ENCODE data around the gene JPH3. TPM values are rescaled to one million over a fixed set of nuclear protein-coding genes. Genes with fewer than 3 reads are reported as not detected.
A peak's percentile ranks its signal among the peaks of the same experiment; 100 is the strongest.

The JPH3 gene
- total and polyA plus RNA-seq, 2 experiments from 2014 or later = 1.8 to 4.8 TPM

DNA sequence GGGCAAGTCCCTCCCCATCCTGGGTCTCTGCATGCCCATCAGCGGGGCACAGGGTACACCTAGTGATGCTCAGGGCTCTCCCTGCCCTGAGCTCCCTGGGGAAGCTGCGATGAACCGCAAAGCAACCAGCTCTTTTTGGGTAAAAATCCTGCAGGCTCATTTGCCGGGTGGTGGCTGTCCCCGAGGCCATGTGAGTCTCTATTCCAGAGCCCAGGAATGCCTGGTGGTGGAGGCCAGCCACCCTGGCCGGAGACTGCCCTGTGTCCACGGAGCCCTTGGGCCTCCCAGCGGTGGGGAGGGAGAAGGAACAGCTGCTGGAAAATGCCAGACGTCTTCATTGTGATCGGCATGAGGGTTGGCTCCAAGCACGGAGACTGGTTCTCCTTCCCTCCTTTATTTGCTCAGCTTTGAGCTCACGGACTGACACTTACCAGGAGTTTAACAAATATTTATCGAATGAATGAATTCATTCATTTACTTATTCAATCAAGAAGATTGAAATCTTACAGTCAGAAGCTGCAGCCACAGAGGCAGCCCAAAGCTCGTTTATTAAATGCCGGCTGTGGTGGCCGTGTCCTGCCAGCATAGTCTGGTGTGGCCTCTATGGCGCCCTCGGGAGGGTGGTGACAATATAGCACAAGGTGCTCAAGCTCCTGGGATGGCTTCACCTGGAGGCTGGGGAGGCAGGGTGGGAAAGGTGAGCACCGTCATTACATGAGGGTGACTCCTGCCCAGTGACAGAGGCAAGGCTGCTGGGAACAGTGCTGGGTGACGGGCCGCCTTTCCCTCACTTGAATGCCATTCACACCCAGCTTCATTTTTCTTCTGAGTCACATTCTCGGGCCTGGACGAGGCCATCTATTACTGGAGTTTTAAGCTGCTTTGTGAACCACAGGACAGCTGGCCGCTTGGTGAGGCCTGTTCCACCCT, 31.1 kb upstream of the JPH3 start:
- Histone ChIP-seq H3K4me1 (ENCODE audit: insufficient read depth) (peaks cover 5% of the 10 kb centered on the region), H3K9me2 (replicated peaks; ENCODE audit: insufficient read depth) (no peaks in the 10 kb centered on the region), H3K27me3 (no peaks in the 10 kb centered on the region), H3K4me3 (no peak overlapping the region), H3K79me2 (no peaks in the 10 kb centered on the region), H3K27ac (no peak overlapping the region), H2AFZ (no peak overlapping the region), H3K36me3 (replicated peaks; ENCODE audit: insufficient read depth, low read depth) (no peaks in the 10 kb centered on the region), H4K20me1 (ENCODE audit: insufficient read depth, poor library complexity, severe bottlenecking) (no peaks in the 10 kb centered on the region), H3K4me2 (peak overlapping the region; percentile 25), H3K9me3 (ENCODE audit: low read depth) (no peaks in the 10 kb centered on the region)
- 45% methylated on average over 24 of the region's 24 CpGs for WGBS (ENCODE audit: low lambda C conversion rate, missing lambda C conversion rate)
- TF ChIP-seq, protein P1, sequence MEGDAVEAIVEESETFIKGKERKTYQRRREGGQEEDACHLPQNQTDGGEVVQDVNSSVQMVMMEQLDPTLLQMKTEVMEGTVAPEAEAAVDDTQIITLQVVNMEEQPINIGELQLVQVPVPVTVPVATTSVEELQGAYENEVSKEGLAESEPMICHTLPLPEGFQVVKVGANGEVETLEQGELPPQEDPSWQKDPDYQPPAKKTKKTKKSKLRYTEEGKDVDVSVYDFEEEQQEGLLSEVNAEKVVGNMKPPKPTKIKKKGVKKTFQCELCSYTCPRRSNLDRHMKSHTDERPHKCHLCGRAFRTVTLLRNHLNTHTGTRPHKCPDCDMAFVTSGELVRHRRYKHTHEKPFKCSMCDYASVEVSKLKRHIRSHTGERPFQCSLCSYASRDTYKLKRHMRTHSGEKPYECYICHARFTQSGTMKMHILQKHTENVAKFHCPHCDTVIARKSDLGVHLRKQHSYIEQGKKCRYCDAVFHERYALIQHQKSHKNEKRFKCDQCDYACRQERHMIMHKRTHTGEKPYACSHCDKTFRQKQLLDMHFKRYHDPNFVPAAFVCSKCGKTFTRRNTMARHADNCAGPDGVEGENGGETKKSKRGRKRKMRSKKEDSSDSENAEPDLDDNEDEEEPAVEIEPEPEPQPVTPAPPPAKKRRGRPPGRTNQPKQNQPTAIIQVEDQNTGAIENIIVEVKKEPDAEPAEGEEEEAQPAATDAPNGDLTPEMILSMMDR (IDR thresholded peaks at IDR 0.05; ENCODE audit: poor library complexity) = peak; percentile 49
- TF ChIP-seq EZH2phosphoT487 (IDR thresholded peaks at IDR 0.05; ENCODE audit: low read depth, severe bottlenecking, unreplicated experiment) = no peak
- peak; percentile 78 for DNase-seq (ENCODE audit: low spot score)

DNA sequence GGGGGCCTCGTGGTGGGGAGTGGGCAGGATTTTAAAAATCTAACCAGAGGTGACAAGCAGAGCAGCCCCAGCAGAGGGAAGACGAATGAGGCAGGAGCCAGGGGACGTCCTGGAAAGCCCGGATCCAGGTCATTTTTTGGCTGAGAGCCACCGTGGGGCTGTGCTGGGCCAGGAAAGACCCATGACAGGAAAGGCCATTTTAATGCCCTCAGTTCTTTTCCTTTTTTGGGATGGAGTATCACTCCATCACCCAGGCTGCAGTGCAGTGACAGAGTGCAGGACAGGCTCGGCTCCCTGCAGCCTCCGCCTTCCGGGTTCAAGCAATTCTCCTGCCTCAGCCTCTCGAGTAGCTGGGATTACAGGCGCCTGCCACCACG, 30.5 kb upstream of the JPH3 start:
- WGBS (ENCODE audit: low lambda C conversion rate, missing lambda C conversion rate) = 83% methylated on average over 11 of the region's 11 CpGs
- Histone ChIP-seq H3K27ac (no peak overlapping the region), H2AFZ (no peak overlapping the region), H3K9me2 (replicated peaks; ENCODE audit: insufficient read depth) (no peaks in the 10 kb centered on the region), H3K79me2 (no peaks in the 10 kb centered on the region), H3K4me2 (no peak overlapping the region), H3K27me3 (no peaks in the 10 kb centered on the region), H4K20me1 (ENCODE audit: insufficient read depth, poor library complexity, severe bottlenecking) (no peaks in the 10 kb centered on the region), H3K9me3 (ENCODE audit: low read depth) (no peaks in the 10 kb centered on the region), H3K4me3 (no peak overlapping the region), H3K36me3 (replicated peaks; ENCODE audit: insufficient read depth, low read depth) (no peaks in the 10 kb centered on the region), H3K4me1 (ENCODE audit: insufficient read depth) (peaks cover 5% of the 10 kb centered on the region)
- DNase-seq (ENCODE audit: low spot score) = no peak
- TF ChIP-seq EZH2phosphoT487 (IDR thresholded peaks at IDR 0.05; ENCODE audit: low read depth, severe bottlenecking, unreplicated experiment) (no peak), EZH2 (IDR thresholded peaks at IDR 0.05; ENCODE audit: borderline replicate concordance) (no peak)
- TF ChIP-seq, protein P1 (IDR thresholded peaks at IDR 0.05; ENCODE audit: poor library complexity) = no peak

DNA sequence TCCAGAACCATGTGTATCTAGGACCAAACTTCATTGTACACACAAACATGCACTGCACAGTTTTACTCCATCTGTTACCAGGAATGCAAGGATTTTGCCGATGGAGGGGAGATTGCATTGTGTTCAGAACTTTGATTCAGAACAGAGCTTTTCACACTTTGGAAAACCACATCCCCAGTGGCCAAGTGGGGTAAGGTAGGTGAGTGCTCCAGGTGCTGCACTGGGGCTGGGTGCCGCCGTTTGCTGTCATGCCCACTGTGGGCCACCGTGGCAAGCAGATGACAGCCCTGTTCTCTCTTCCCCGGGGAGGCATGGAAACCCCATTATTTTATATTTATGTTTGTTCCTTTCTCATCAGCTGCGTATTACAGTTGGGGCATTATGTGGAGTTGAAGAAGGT, 29.3 kb upstream of the JPH3 start:
- no peak overlapping the region for H3K27ac ChIP-seq
- TF ChIP-seq, protein P1 (IDR thresholded peaks at IDR 0.05; ENCODE audit: poor library complexity) = no peak
- no peak for TF ChIP-seq EZH2 (IDR thresholded peaks at IDR 0.05; ENCODE audit: borderline replicate concordance)
- no peak for TF ChIP-seq EZH2phosphoT487 (IDR thresholded peaks at IDR 0.05; ENCODE audit: low read depth, severe bottlenecking, unreplicated experiment)
- 80% methylated on average over 6 of the region's 6 CpGs for WGBS (ENCODE audit: low lambda C conversion rate, missing lambda C conversion rate)

More for the DNA sequence above, 29.3 kb upstream of the JPH3 start:
- H3K9me3 ChIP-seq (ENCODE audit: low read depth) = no peaks in the 10 kb centered on the region
- H3K36me3 ChIP-seq (replicated peaks; ENCODE audit: insufficient read depth, low read depth) = no peaks in the 10 kb centered on the region
- H3K4me3 ChIP-seq = no peak overlapping the region
- no peaks in the 10 kb centered on the region for H3K9me2 ChIP-seq (replicated peaks; ENCODE audit: insufficient read depth)
- H3K4me2 ChIP-seq = no peak overlapping the region
- no peaks in the 10 kb centered on the region for H3K27me3 ChIP-seq
- no peaks in the 10 kb centered on the region for H3K79me2 ChIP-seq
- H3K4me1 ChIP-seq (ENCODE audit: insufficient read depth) = peaks cover 5% of the 10 kb centered on the region
- no peak for DNase-seq (ENCODE audit: low spot score)
- H4K20me1 ChIP-seq (ENCODE audit: insufficient read depth, poor library complexity, severe bottlenecking) = no peaks in the 10 kb centered on the region
- H2AFZ ChIP-seq = no peak overlapping the region
